Esophagus muscularis mucosa (tissue), 4 donors: ENCODE results near the gene FAM78B. TPM values are rescaled to one million over a fixed set of nuclear protein-coding genes. Genes with fewer than 3 reads are reported as not detected.

Experiments used
- DNase-seq: peaks from one replicate; pipeline ENCODE4 v3.0.0-alpha.2; 2017; ENCODE audit errors: extremely low spot score
- H3K27ac ChIP-seq, 4 donors: fragments of 200-600 bp; sonication (generic); replicated peaks in 1 of 4; 1 replicate in 3 of 4; 2 replicates in 1 of 4; pipeline ENCODE4 v1.5.1; 2016 to 2019; ENCODE audit warnings: mild to moderate bottlenecking in 1 of 4
- H3K27me3 ChIP-seq, 4 donors: fragments of 200-600 bp; sonication (generic); one replicate each; pipeline versions ENCODE4 v1.5.1 to v1.6.0; 2016 to 2019
- H3K36me3 ChIP-seq, 4 donors: fragments of 200-600 bp; sonication (generic); one replicate each; pipeline ENCODE4 v1.5.1; 2016 to 2019
- H3K4me1 ChIP-seq, 4 donors: fragments of 200-600 bp; sonication (generic); one replicate each; pipeline ENCODE4 v1.5.1; 2016 to 2019
- H3K4me3 ChIP-seq, 4 donors: fragments of 200-600 bp; sonication (generic); 1 replicate in 2 of 4; 2 replicates in 2 of 4; pipeline ENCODE4 v1.5.1; 2016 to 2019; ENCODE audit warnings: mild to moderate bottlenecking in 4 of 4, moderate library complexity in 1 of 4
- H3K9me3 ChIP-seq, 4 donors: fragments of 200-600 bp; sonication (generic); 1 replicate in 3 of 4; 2 replicates in 1 of 4; pipeline ENCODE4 v1.5.1; 2016 to 2019
- EP300 ChIP-seq: sonication (generic); formaldehyde crosslinking; IDR thresholded peaks from one replicate; pipeline ENCODE4 v1.6.1; 2017; ENCODE audit warnings: antibody characterized with exemption
- POLR2A ChIP-seq: fragments of 450-650 bp; IDR thresholded peaks from one replicate; pipeline ENCODE4 v1.6.1; 2017; ENCODE audit warnings: antibody characterized with exemption, moderate library complexity, mild to moderate bottlenecking, low read depth
- POLR2AphosphoS5 ChIP-seq, 2 donors: sonication (generic); formaldehyde crosslinking; IDR thresholded peaks; one replicate each; pipeline ENCODE4 v1.6.1; 2017; ENCODE audit warnings: antibody characterized with exemption in 2 of 2
- WGBS: methylation state at CpG from one replicate; pipeline ENCODE4 v1.1.5; 2018; 5-methylcytosine and 5-hydroxymethylcytosine counted together
- intact Hi-C: fragments of 100-400 bp; cut with DNase I; formaldehyde crosslinking; loops from one replicate; pipeline ENCODE4 v1.15.1; 2023
- total RNA-seq, 4 donors: library from RNA; depleted of rRNA; stranded (reverse); fragments of >200 nt; gene quantifications; one replicate each; pipeline versions ENCODE4 v1.1.0 to v1.2.1, GENCODE V29; 2016
- TF ChIP-seq, protein P1 (sequence below), 3 experiments: fragments of 200-600 bp in 2 of 3; fragments of 450-650 bp in 1 of 3; sonication (generic) in 2 of 3; IDR thresholded peaks; one replicate each; pipeline ENCODE4 v1.5.1; 2017 to 2019; ENCODE audit warnings: antibody characterized with exemption in 3 of 3, mild to moderate bottlenecking in 2 of 3, moderate library complexity in 1 of 3

Gene FAM78B
- total RNA-seq, 4 donors from 2014 or later = 0.50 to 2.0 (median 1.3) TPM

DNA sequence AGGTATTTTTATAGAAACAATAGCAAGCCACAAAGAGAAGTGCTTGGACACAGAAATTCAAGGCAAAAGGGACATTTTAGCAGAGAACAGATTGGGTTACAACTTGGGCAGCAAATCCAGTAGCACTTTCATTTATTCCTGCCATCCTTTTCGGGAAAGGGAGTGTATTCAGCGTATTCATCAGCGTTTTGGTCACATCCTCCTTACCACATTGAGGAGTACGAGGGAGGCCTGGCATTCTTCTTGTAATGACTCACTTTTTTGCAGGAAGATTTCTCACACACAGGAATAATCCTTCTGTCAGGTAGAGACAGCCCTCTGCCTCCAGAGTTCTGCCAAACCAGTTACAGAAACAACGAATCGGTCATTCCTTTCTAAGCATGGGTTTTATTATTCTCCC, 18.1 kb upstream of the FAM78B start:
- Histone ChIP-seq H3K36me3 (no peaks in the 10 kb centered on the region), H3K9me3 (no peaks in the 10 kb centered on the region), H3K27me3 (peaks cover 0 to 14% (median 0%) of the 10 kb centered on the region in 4 donors), H3K4me1 (no peaks in the 10 kb centered on the region), H3K27ac (no peak overlapping the region), H3K4me3 (no peak overlapping the region)
- intact Hi-C loops = no loop called here
- TF ChIP-seq EP300 (no peak), POLR2A (no peak), POLR2AphosphoS5 (IDR thresholded peaks at IDR 0.05) (no peak)
- TF ChIP-seq, protein P1, sequence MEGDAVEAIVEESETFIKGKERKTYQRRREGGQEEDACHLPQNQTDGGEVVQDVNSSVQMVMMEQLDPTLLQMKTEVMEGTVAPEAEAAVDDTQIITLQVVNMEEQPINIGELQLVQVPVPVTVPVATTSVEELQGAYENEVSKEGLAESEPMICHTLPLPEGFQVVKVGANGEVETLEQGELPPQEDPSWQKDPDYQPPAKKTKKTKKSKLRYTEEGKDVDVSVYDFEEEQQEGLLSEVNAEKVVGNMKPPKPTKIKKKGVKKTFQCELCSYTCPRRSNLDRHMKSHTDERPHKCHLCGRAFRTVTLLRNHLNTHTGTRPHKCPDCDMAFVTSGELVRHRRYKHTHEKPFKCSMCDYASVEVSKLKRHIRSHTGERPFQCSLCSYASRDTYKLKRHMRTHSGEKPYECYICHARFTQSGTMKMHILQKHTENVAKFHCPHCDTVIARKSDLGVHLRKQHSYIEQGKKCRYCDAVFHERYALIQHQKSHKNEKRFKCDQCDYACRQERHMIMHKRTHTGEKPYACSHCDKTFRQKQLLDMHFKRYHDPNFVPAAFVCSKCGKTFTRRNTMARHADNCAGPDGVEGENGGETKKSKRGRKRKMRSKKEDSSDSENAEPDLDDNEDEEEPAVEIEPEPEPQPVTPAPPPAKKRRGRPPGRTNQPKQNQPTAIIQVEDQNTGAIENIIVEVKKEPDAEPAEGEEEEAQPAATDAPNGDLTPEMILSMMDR (IDR thresholded peaks at IDR 0.05) = no peak
- no peak for DNase-seq
- WGBS = 72% methylated on average over 6 of the region's 6 CpGs

DNA sequence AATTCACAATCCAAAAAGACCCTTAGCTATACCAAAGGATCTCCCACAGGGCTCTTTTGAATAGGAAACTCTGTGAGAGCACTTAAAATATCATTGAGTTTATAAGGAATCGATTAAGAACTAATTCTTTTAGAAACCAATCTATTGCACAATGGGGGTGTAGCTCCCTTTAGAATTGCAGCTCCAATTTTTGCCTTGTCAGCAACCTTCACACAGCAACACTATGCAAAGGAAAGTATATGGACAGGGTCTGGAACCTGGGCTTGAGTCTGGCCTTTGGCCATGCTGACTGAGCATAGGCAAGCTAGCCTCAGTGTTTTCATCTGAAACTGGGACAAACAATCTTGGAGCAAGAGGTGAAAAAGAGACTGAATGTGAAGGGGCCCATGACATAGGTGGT, 17.2 kb upstream of the FAM78B start:
- peaks cover 0 to 14% (median 0%) of the 10 kb centered on the region in 4 donors for H3K27me3 ChIP-seq
- no peak for DNase-seq
- 74% methylated on average over 1 of the region's 1 CpG for WGBS
- no peak for TF ChIP-seq POLR2AphosphoS5 (IDR thresholded peaks at IDR 0.05)
- no peak for TF ChIP-seq EP300
- TF ChIP-seq, protein P1 (IDR thresholded peaks at IDR 0.05) = no peak
- no peak for TF ChIP-seq POLR2A
- H3K9me3 ChIP-seq = no peaks in the 10 kb centered on the region
- H3K4me3 ChIP-seq = no peak overlapping the region
- intact Hi-C loops = no loop called here
- H3K36me3 ChIP-seq = no peaks in the 10 kb centered on the region
- H3K27ac ChIP-seq = no peak overlapping the region
- H3K4me1 ChIP-seq = no peaks in the 10 kb centered on the region

DNA sequence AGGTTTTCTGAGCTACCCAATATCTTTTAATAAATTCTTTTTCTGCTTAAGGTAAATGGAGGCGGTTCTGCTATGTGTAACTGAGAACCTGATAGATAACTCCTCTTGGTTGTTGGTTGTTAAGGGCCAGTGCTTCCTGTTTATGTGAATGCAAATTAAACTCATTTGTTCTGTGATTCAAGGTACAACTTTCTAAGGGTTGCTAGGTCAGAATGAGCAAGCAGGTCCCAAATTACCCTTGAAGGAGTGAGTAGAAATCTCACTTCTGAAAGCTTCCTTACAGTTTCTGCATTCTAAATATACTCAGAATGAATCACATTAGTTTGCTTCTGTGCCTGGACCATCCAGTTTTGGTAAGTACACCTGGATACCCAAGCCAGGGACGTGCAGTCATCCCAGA, 15.5 kb upstream of the FAM78B start:
- no peak for TF ChIP-seq POLR2A
- TF ChIP-seq, protein P1 (IDR thresholded peaks at IDR 0.05) = no peak
- TF ChIP-seq POLR2AphosphoS5 (IDR thresholded peaks at IDR 0.05) = no peak
- TF ChIP-seq EP300 = no peak
- intact Hi-C loops = no loop called here
- Histone ChIP-seq H3K36me3 (no peaks in the 10 kb centered on the region), H3K27ac (no peak overlapping the region), H3K4me1 (no peaks in the 10 kb centered on the region), H3K9me3 (no peaks in the 10 kb centered on the region), H3K4me3 (no peak overlapping the region), H3K27me3 (peaks cover 0 to 14% (median 0%) of the 10 kb centered on the region in 4 donors)
- WGBS = 76% methylated on average over 2 of the region's 2 CpGs
- DNase-seq = no peak

DNA sequence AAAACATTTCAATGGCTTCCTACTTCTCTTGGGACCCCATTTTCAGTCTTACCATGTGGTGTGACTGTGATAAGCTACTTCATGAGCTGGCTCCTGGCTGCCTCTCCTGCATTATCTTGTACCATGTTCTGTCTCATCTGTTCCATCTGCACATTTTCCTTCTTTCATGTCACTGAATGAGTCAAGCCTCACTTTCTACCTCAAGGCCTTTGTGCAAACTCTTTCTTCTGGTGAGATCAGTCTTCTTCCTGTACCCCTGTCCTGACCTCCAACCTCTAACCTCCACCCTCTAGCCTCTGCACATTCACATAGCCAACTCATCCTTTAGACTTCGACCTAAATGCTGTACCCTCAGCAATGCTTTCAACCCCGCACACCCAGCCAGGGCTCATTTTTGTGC, 9.6 kb upstream of the FAM78B start:
- no peaks in the 10 kb centered on the region for H3K36me3 ChIP-seq
- no peak for DNase-seq
- peaks cover 0 to 10% (median 0%) of the 10 kb centered on the region in 4 donors for H3K27me3 ChIP-seq
- H3K4me3 ChIP-seq = no peak overlapping the region
- no peaks in the 10 kb centered on the region for H3K4me1 ChIP-seq
- H3K9me3 ChIP-seq = no peaks in the 10 kb centered on the region
- intact Hi-C loops = no loop called here
- no peak overlapping the region for H3K27ac ChIP-seq
- TF ChIP-seq POLR2A (no peak), EP300 (no peak), POLR2AphosphoS5 (IDR thresholded peaks at IDR 0.05) (no peak)
- TF ChIP-seq, protein P1 (IDR thresholded peaks at IDR 0.05) = no peak
- WGBS = 82% methylated on average over 2 of the region's 2 CpGs

DNA sequence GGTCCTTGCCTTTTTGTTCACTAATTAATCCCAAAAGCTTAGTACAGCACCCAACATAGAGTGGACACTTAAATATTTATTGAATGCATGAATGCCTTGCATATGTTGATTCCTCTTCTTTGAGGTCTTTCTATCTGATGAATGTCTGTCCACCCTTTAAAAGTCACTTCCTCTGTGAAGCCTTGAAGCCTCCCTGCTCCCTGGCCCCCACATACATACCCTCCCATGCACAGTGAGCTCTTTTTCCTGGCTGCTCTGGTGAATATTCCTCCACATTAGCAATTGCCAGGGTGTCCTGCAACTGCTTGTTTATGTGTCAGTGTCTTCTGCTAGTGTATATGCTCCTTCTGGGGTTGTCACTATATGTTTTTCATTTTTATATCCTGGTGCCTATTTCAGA, 8.2 kb upstream of the FAM78B start:
- Histone ChIP-seq H3K36me3 (no peaks in the 10 kb centered on the region), H3K4me3 (no peak overlapping the region), H3K27me3 (peaks cover 0 to 10% (median 0%) of the 10 kb centered on the region in 4 donors), H3K9me3 (no peaks in the 10 kb centered on the region), H3K4me1 (no peaks in the 10 kb centered on the region), H3K27ac (no peak overlapping the region)
- intact Hi-C loops = no loop called here
- DNase-seq = no peak
- TF ChIP-seq POLR2AphosphoS5 (IDR thresholded peaks at IDR 0.05) (no peak), EP300 (no peak)
- TF ChIP-seq, protein P1 (IDR thresholded peaks at IDR 0.05) = no peak
